BE2C (cell line): Measurements from ENCODE around the gene TRAF2.
"Not testable (repeated sequence)": the region's sequence is repeated elsewhere in the genome, so short reads cannot be mapped to it uniquely, and the experiment has no call there.

Experiments used
- DNase-seq: peaks from one replicate; pipeline ENCODE4 v3.0.0-alpha.2; 2020
- H3K27me3 ChIP-seq: fragments of 250-450 bp; sonication (Bioruptor Pico); 2 replicates; pipeline ENCODE4 v1.5.1; 2020; ENCODE audit warnings: mild to moderate bottlenecking
- H3K36me3 ChIP-seq: fragments of 250-450 bp; sonication (Bioruptor Pico); 2 replicates; pipeline ENCODE4 v1.5.1; 2020; ENCODE audit warnings: mild to moderate bottlenecking
- H3K4me1 ChIP-seq: fragments of 250-450 bp; sonication (Bioruptor Pico); 2 replicates; pipeline ENCODE4 v1.5.1; 2020
- H3K4me3 ChIP-seq: 2 replicates; pipeline ENCODE4 v1.5.1; 2011; ENCODE audit warnings: low read depth, low read length
- H3K9me3 ChIP-seq: fragments of 250-450 bp; sonication (Bioruptor Pico); 2 replicates; pipeline ENCODE4 v1.5.1; 2020
- CTCF ChIP-seq: IDR thresholded peaks from 2 replicates; pipeline ENCODE4 v1.5.1; 2012; ENCODE audit warnings: mild to moderate bottlenecking, low read depth, low read length

Gene TRAF2

GRCh38 chr9:136868644-136869043 lies 17.7 kb upstream of the TRAF2 start:
- Histone ChIP-seq H3K27me3 (no peaks in the 10 kb centered on the region), H3K4me1 (no peaks in the 10 kb centered on the region), H3K36me3 (peaks cover 12% of the 10 kb centered on the region), H3K9me3 (peaks cover 10% of the 10 kb centered on the region), H3K4me3 (no peak overlapping the region)
- TF ChIP-seq CTCF = no peak
- no peak for DNase-seq

GRCh38 chr9:136869611-136870010 lies 16.7 kb upstream of the TRAF2 start:
- H3K9me3 ChIP-seq = peaks cover 10% of the 10 kb centered on the region
- DNase-seq, H3K4me1 ChIP-seq, H3K27me3 ChIP-seq, H3K4me3 ChIP-seq, H3K36me3 ChIP-seq: not testable (repeated sequence)

GRCh38 chr9:136875155-136875554 lies 11.2 kb upstream of the TRAF2 start:
- Histone ChIP-seq H3K4me1 (no peaks in the 10 kb centered on the region), H3K9me3 (peaks cover 7% of the 10 kb centered on the region), H3K36me3 (no peaks in the 10 kb centered on the region), H3K4me3 (no peak overlapping the region), H3K27me3 (no peaks in the 10 kb centered on the region)
- DNase-seq = no peak
- no peak for TF ChIP-seq CTCF

- Histone ChIP-seq H3K4me1 (no peaks in the 10 kb centered on the region), H3K9me3 (no peaks in the 10 kb centered on the region; the same call in 1 of the 2 replicates), H3K4me3 (no peak overlapping the region), H3K27me3 (no peaks in the 10 kb centered on the region), H3K36me3 (no peaks in the 10 kb centered on the region)
- no peak for TF ChIP-seq CTCF
- no peak for DNase-seq
These were observed 9.8 kb upstream of the TRAF2 start for GRCh38 chr9:136876476-136876875.

GRCh38 chr9:136880651-136881050 lies 5.7 kb upstream of the TRAF2 start:
- no peak overlapping the region for H3K4me3 ChIP-seq
- H3K27me3 ChIP-seq = no peaks in the 10 kb centered on the region
- no peaks in the 10 kb centered on the region for H3K36me3 ChIP-seq
- TF ChIP-seq CTCF = no peak
- no peaks in the 10 kb centered on the region; the same call in none of the 2 replicates for H3K9me3 ChIP-seq
- no peak for DNase-seq
- H3K4me1 ChIP-seq = no peaks in the 10 kb centered on the region

- Histone ChIP-seq H3K4me1 (no peaks in the 10 kb centered on the region), H3K36me3 (no peaks in the 10 kb centered on the region), H3K27me3 (no peaks in the 10 kb centered on the region), H3K4me3 (no peak overlapping the region), H3K9me3 (no peaks in the 10 kb centered on the region; the same call in 1 of the 2 replicates)
- no peak for TF ChIP-seq CTCF
- no peak for DNase-seq
These were observed 4.6 kb upstream of the TRAF2 start for GRCh38 chr9:136881691-136882108.
